Activated CD4-positive, alpha-beta T cell treated with anti-CD3 and anti-CD28 coated beads, Interleukin-2, amount 10 ng/mL, durations not matched to agents 24 days and 14 days (primary cell): Measurements from ENCODE around the gene KCND3. TPM values are rescaled to one million over a fixed set of nuclear protein-coding genes. Genes with fewer than 3 reads are reported as not detected.

Experiments used
- DNase-seq: peaks from one replicate; pipeline ENCODE4 v3.0.0; 2022
- H3K27ac Mint-ChIP-seq: one replicate; pipeline ENCODE4 v1.8.0; 2022; ENCODE audit warnings: mild to moderate bottlenecking, mixed read lengths
- H3K27me3 Mint-ChIP-seq: one replicate; pipeline ENCODE4 v1.8.0; 2022; ENCODE audit warnings: mixed read lengths
- H3K36me3 Mint-ChIP-seq: one replicate; pipeline ENCODE4 v1.8.0; 2022; ENCODE audit warnings: low read depth, mild to moderate bottlenecking, mixed read lengths
- H3K4me1 Mint-ChIP-seq: one replicate; pipeline ENCODE4 v1.8.0; 2021; ENCODE audit warnings: mixed read lengths
- H3K4me3 Mint-ChIP-seq: one replicate; pipeline ENCODE4 v1.8.0; 2022; ENCODE audit warnings: mild to moderate bottlenecking, moderate library complexity, mixed read lengths
- H3K9me3 Mint-ChIP-seq: one replicate; pipeline ENCODE4 v1.8.0; 2021; ENCODE audit warnings: mixed read lengths
- intact Hi-C: fragments of 100-400 bp; cut with micrococcal nuclease; formaldehyde crosslinking; loops from one replicate; pipeline ENCODE4 v1.15.1; 2023
- total RNA-seq: library from RNA; stranded (reverse); gene quantifications from 2 replicates; pipeline ENCODE4 v1.2.3, GENCODE V29; 2022

KCND3 gene
- total RNA-seq, 1 donor from 2014 or later = not detected

GRCh38 chr1:111798580-111798979, 190.9 kb downstream of the KCND3 start:
- H3K27me3 Mint-ChIP-seq = peaks cover 3% of the 10 kb centered on the region
- intact Hi-C loops = no loop called here
- no peaks in the 10 kb centered on the region for H3K36me3 Mint-ChIP-seq
- no peaks in the 10 kb centered on the region for H3K9me3 Mint-ChIP-seq
- no peak for DNase-seq
- no peak overlapping the region for H3K27ac Mint-ChIP-seq
- no peak overlapping the region for H3K4me3 Mint-ChIP-seq
- H3K4me1 Mint-ChIP-seq = no peaks in the 10 kb centered on the region

- Mint-ChIP-seq H3K9me3 (no peaks in the 10 kb centered on the region), H3K4me1 (no peaks in the 10 kb centered on the region), H3K27ac (no peak overlapping the region), H3K27me3 (peaks cover 18% of the 10 kb centered on the region), H3K4me3 (no peak overlapping the region), H3K36me3 (no peaks in the 10 kb centered on the region)
- intact Hi-C loops = no loop called here
- DNase-seq = no peak
Observed at GRCh38 chr1:111795401-111795800, 194.1 kb downstream of the KCND3 start.

GRCh38 chr1:111793923-111794322, 195.5 kb downstream of the KCND3 start:
- no peak for DNase-seq
- Mint-ChIP-seq H3K27ac (no peak overlapping the region), H3K4me1 (no peaks in the 10 kb centered on the region)

GRCh38 chr1:111792249-111792648, 197.2 kb downstream of the KCND3 start:
- intact Hi-C loops = no loop called here
- Mint-ChIP-seq H3K36me3 (no peaks in the 10 kb centered on the region), H3K4me3 (no peak overlapping the region), H3K4me1 (no peaks in the 10 kb centered on the region), H3K27me3 (peaks cover 24% of the 10 kb centered on the region), H3K9me3 (no peaks in the 10 kb centered on the region), H3K27ac (no peak overlapping the region)
- DNase-seq = no peak

More at GRCh38 chr1:111793923-111794322, 195.5 kb downstream of the KCND3 start:
- no peaks in the 10 kb centered on the region for H3K36me3 Mint-ChIP-seq
- peaks cover 23% of the 10 kb centered on the region for H3K27me3 Mint-ChIP-seq
- H3K4me3 Mint-ChIP-seq = no peak overlapping the region
- intact Hi-C loops = no loop called here
- no peaks in the 10 kb centered on the region for H3K9me3 Mint-ChIP-seq

GRCh38 chr1:111791776-111792175, 197.7 kb downstream of the KCND3 start:
- H3K4me3 Mint-ChIP-seq = no peak overlapping the region
- no peaks in the 10 kb centered on the region for H3K36me3 Mint-ChIP-seq
- DNase-seq = no peak
- intact Hi-C loops = no loop called here
- H3K27me3 Mint-ChIP-seq = peaks cover 24% of the 10 kb centered on the region
- no peaks in the 10 kb centered on the region for H3K9me3 Mint-ChIP-seq
- no peak overlapping the region for H3K27ac Mint-ChIP-seq
- H3K4me1 Mint-ChIP-seq = no peaks in the 10 kb centered on the region

GRCh38 chr1:111789666-111790316, 199.7 kb downstream of the KCND3 start:
- H3K27ac Mint-ChIP-seq = no peak overlapping the region
- peaks cover 35% of the 10 kb centered on the region for H3K27me3 Mint-ChIP-seq
- intact Hi-C loops = no loop called here
- H3K4me3 Mint-ChIP-seq = no peak overlapping the region
- no peaks in the 10 kb centered on the region for H3K4me1 Mint-ChIP-seq
- H3K9me3 Mint-ChIP-seq = no peaks in the 10 kb centered on the region
- DNase-seq = no peak
- H3K36me3 Mint-ChIP-seq = no peaks in the 10 kb centered on the region

GRCh38 chr1:111789142-111789541, 200.3 kb downstream of the KCND3 start:
- no peak overlapping the region for H3K4me3 Mint-ChIP-seq
- intact Hi-C loops = no loop called here
- no peak for DNase-seq
- no peak overlapping the region for H3K27ac Mint-ChIP-seq
- H3K27me3 Mint-ChIP-seq = peaks cover 35% of the 10 kb centered on the region
- H3K36me3 Mint-ChIP-seq = no peaks in the 10 kb centered on the region
- no peaks in the 10 kb centered on the region for H3K4me1 Mint-ChIP-seq
- no peaks in the 10 kb centered on the region for H3K9me3 Mint-ChIP-seq

GRCh38 chr1:111786669-111787207, 202.7 kb downstream of the KCND3 start:
- Mint-ChIP-seq H3K27me3 (peaks cover 31% of the 10 kb centered on the region), H3K36me3 (no peaks in the 10 kb centered on the region), H3K27ac (no peak overlapping the region), H3K9me3 (no peaks in the 10 kb centered on the region), H3K4me1 (no peaks in the 10 kb centered on the region), H3K4me3 (no peak overlapping the region)
- no peak for DNase-seq
- intact Hi-C loops = no loop called here

GRCh38 chr1:111784273-111784901, 205.1 kb downstream of the KCND3 start:
- Mint-ChIP-seq H3K4me3 (no peak overlapping the region), H3K4me1 (no peaks in the 10 kb centered on the region), H3K9me3 (no peaks in the 10 kb centered on the region), H3K36me3 (no peaks in the 10 kb centered on the region), H3K27me3 (peaks cover 23% of the 10 kb centered on the region), H3K27ac (no peak overlapping the region)
- DNase-seq = no peak
- intact Hi-C loops = no loop called here

- H3K9me3 Mint-ChIP-seq = no peaks in the 10 kb centered on the region
- peaks cover 21% of the 10 kb centered on the region for H3K27me3 Mint-ChIP-seq
- intact Hi-C loops = no loop called here
- H3K36me3 Mint-ChIP-seq = no peaks in the 10 kb centered on the region
- DNase-seq = no peak
- no peaks in the 10 kb centered on the region for H3K4me1 Mint-ChIP-seq
- no peak overlapping the region for H3K4me3 Mint-ChIP-seq
- no peak overlapping the region for H3K27ac Mint-ChIP-seq
Observed at GRCh38 chr1:111779546-111779945, 209.9 kb downstream of the KCND3 start.

- intact Hi-C loops = no loop called here
- peaks cover 20% of the 10 kb centered on the region for H3K27me3 Mint-ChIP-seq
- H3K9me3 Mint-ChIP-seq = no peaks in the 10 kb centered on the region
- H3K36me3 Mint-ChIP-seq = no peaks in the 10 kb centered on the region
- H3K27ac Mint-ChIP-seq = no peak overlapping the region
- H3K4me3 Mint-ChIP-seq = no peak overlapping the region
- no peak for DNase-seq
- H3K4me1 Mint-ChIP-seq = no peaks in the 10 kb centered on the region
Observed at GRCh38 chr1:111778541-111779051, 210.9 kb downstream of the KCND3 start.

GRCh38 chr1:111778066-111778465, 211.4 kb downstream of the KCND3 start:
- Mint-ChIP-seq H3K9me3 (no peaks in the 10 kb centered on the region), H3K36me3 (no peaks in the 10 kb centered on the region), H3K27ac (no peak overlapping the region), H3K4me3 (no peak overlapping the region), H3K4me1 (no peaks in the 10 kb centered on the region), H3K27me3 (peaks cover 17% of the 10 kb centered on the region)
- no peak for DNase-seq
- intact Hi-C loops = no loop called here

- Mint-ChIP-seq H3K9me3 (no peaks in the 10 kb centered on the region), H3K4me3 (no peak overlapping the region), H3K4me1 (no peaks in the 10 kb centered on the region), H3K27me3 (peaks cover 15% of the 10 kb centered on the region), H3K36me3 (no peaks in the 10 kb centered on the region), H3K27ac (no peak overlapping the region)
- intact Hi-C loops = no loop called here
- no peak for DNase-seq
Observed at GRCh38 chr1:111777301-111777700, 212.2 kb downstream of the KCND3 start.

GRCh38 chr1:111776861-111777260, 212.6 kb downstream of the KCND3 start:
- peaks cover 15% of the 10 kb centered on the region for H3K27me3 Mint-ChIP-seq
- no peaks in the 10 kb centered on the region for H3K36me3 Mint-ChIP-seq
- H3K9me3 Mint-ChIP-seq = no peaks in the 10 kb centered on the region
- no peak overlapping the region for H3K27ac Mint-ChIP-seq
- DNase-seq = no peak
- intact Hi-C loops = no loop called here
- no peaks in the 10 kb centered on the region for H3K4me1 Mint-ChIP-seq
- H3K4me3 Mint-ChIP-seq = no peak overlapping the region
